MM.1S (cell line): ENCODE results near the gene NUDT22.

ENCODE experiments used
- DNase-seq: peaks from one replicate; pipeline ENCODE4 v3.0.0-alpha.2; 2015
- H2AFZ ChIP-seq: fragments of 300-600 bp; sonication (generic); 2 replicates; pipeline ENCODE4 v1.6.0; 2016; ENCODE audit warnings: antibody characterized with exemption, low read length
- H3F3A ChIP-seq: fragments of 300-600 bp; sonication (generic); 2 replicates; pipeline ENCODE4 v1.6.1; 2016; ENCODE audit warnings: mild to moderate bottlenecking, antibody characterized with exemption, low read length, moderate library complexity, mixed read lengths; ENCODE audit not compliant: insufficient read depth
- H3K27ac ChIP-seq: fragments of 300-600 bp; sonication (generic); 2 replicates; pipeline ENCODE4 v1.5.1; 2016; ENCODE audit warnings: mild to moderate bottlenecking, low read length
- H3K27me3 ChIP-seq: fragments of 300-600 bp; sonication (generic); replicated peaks from 2 replicates; pipeline ENCODE4 v1.6.0; 2016; ENCODE audit warnings: low read length; ENCODE audit not compliant: insufficient read depth
- H3K36me3 ChIP-seq: fragments of 300-600 bp; sonication (generic); replicated peaks from 2 replicates; pipeline ENCODE4 v1.6.1; 2016; ENCODE audit warnings: mild to moderate bottlenecking, low read length, mixed read lengths; ENCODE audit not compliant: insufficient read depth
- H3K4me1 ChIP-seq: fragments of 300-600 bp; sonication (generic); 2 replicates; pipeline ENCODE4 v1.6.1; 2016; ENCODE audit warnings: low read length, mixed read lengths
- H3K4me2 ChIP-seq: fragments of 300-600 bp; sonication (generic); 2 replicates; pipeline ENCODE4 v1.6.0; 2016; ENCODE audit warnings: low read depth, low read length
- H3K4me3 ChIP-seq: fragments of 300-600 bp; sonication (generic); 2 replicates; pipeline ENCODE4 v1.5.1; 2016; ENCODE audit warnings: low read length, mixed read lengths
- H3K79me2 ChIP-seq: fragments of 300-600 bp; sonication (generic); 2 replicates; pipeline ENCODE4 v1.6.1; 2016; ENCODE audit warnings: mixed run types, low read length, mixed read lengths
- H3K9ac ChIP-seq: fragments of 300-600 bp; sonication (generic); 2 replicates; pipeline ENCODE4 v1.6.1; 2016; ENCODE audit warnings: low read length, mixed read lengths
- H3K9me2 ChIP-seq: fragments of 300-600 bp; sonication (generic); replicated peaks from 2 replicates; pipeline ENCODE4 v1.6.1; 2016; ENCODE audit warnings: mild to moderate bottlenecking, low read length, mixed read lengths; ENCODE audit not compliant: insufficient read depth
- H3K9me3 ChIP-seq: fragments of 300-600 bp; sonication (generic); replicated peaks from 2 replicates; pipeline ENCODE4 v1.6.1; 2016; ENCODE audit warnings: mild to moderate bottlenecking, low read length, mixed read lengths; ENCODE audit not compliant: insufficient read depth
- H4K20me1 ChIP-seq: fragments of 300-600 bp; sonication (generic); 2 replicates; pipeline ENCODE4 v1.6.1; 2016; ENCODE audit warnings: mild to moderate bottlenecking, low read length, moderate library complexity, mixed read lengths; ENCODE audit not compliant: insufficient read depth
- EZH2 ChIP-seq: fragments of 300-600 bp; sonication (generic); optimal IDR thresholded peaks from 2 replicates; pipeline ENCODE3; 2017; ENCODE audit warnings: low read depth, mild to moderate bottlenecking, antibody characterized with exemption, low read length, mixed read lengths
- EZH2phosphoT487 ChIP-seq: fragments of 300-600 bp; sonication (generic); IDR thresholded peaks from 2 replicates; pipeline ENCODE4 v1.6.1; 2018; ENCODE audit warnings: antibody characterized with exemption, low read length
- TF ChIP-seq, protein P1 (sequence below): fragments of 300-600 bp; sonication (generic); IDR thresholded peaks from 2 replicates; pipeline ENCODE4 v1.5.1; 2016; ENCODE audit warnings: antibody characterized with exemption, low read length, mixed read lengths

The NUDT22 gene

DNA sequence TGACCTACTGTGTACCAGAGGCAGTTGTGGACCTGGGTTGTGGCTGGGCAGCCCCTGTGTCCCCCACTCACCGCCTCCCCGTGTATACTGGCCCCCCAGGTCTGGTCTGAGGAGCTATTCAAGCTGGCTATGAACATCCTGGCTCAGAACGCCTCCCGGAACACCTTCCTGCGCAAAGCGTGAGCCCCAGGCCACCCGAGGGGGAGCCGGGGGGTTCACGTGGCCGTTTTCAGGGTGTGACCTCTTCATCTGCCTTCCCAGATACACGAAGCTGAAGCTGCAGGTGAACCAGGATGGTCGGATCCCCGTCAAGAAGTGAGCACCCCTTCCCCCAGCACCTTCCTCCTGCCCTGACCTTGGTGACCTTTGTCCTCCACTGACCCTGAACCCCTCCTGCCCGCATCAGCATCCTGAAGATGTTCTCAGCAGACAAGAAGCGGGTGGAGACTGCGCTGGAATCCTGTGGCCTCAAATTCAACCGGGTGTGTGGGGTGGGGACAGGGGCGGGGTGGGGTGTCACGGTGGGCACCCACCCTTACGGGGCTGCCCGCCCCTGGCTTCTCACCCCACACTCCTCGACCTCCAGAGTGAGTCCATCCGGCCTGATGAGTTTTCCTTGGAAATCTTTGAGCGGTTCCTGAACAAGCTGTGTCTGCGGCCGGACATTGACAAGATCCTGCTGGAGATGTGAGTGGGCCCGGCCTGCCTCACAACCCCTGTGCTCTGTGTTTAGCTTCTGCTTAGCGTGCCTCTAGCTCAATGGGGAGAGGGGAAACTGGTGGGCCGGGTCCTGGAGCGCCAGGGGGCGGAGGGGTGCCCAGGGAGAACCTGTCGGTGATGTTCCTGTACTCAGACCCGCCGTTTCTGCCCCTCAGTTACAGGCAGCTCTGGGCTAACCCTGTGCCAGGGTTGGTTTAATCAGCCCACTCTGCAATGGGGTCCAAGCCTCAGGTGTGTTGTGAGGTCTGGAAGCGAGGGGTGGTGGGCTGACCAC is 29.4 kb downstream of the NUDT22 start:
- TF ChIP-seq, protein P1, sequence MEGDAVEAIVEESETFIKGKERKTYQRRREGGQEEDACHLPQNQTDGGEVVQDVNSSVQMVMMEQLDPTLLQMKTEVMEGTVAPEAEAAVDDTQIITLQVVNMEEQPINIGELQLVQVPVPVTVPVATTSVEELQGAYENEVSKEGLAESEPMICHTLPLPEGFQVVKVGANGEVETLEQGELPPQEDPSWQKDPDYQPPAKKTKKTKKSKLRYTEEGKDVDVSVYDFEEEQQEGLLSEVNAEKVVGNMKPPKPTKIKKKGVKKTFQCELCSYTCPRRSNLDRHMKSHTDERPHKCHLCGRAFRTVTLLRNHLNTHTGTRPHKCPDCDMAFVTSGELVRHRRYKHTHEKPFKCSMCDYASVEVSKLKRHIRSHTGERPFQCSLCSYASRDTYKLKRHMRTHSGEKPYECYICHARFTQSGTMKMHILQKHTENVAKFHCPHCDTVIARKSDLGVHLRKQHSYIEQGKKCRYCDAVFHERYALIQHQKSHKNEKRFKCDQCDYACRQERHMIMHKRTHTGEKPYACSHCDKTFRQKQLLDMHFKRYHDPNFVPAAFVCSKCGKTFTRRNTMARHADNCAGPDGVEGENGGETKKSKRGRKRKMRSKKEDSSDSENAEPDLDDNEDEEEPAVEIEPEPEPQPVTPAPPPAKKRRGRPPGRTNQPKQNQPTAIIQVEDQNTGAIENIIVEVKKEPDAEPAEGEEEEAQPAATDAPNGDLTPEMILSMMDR: no peak
- TF ChIP-seq EZH2: no peak
- TF ChIP-seq EZH2phosphoT487: no peak
- H3K4me2 ChIP-seq: no peak overlapping the region
- peaks cover 9% of the 10 kb centered on the region for H3K79me2 ChIP-seq
- no peak for DNase-seq
- no peak overlapping the region for H3K4me3 ChIP-seq
- no peaks in the 10 kb centered on the region; the same call in 1 of the 2 replicates for H3K4me1 ChIP-seq
- no peaks in the 10 kb centered on the region for H4K20me1 ChIP-seq
- no peaks in the 10 kb centered on the region for H3K9me3 ChIP-seq
- no peak overlapping the region for H2AFZ ChIP-seq
- H3K27ac ChIP-seq: no peak overlapping the region
- no peak overlapping the region for H3K9ac ChIP-seq
- no peaks in the 10 kb centered on the region for H3K9me2 ChIP-seq
- H3K27me3 ChIP-seq: peaks cover 2% of the 10 kb centered on the region; the same call in 1 of the 2 replicates
- no peaks in the 10 kb centered on the region for H3K36me3 ChIP-seq
- H3F3A ChIP-seq: no peaks in the 10 kb centered on the region

DNA sequence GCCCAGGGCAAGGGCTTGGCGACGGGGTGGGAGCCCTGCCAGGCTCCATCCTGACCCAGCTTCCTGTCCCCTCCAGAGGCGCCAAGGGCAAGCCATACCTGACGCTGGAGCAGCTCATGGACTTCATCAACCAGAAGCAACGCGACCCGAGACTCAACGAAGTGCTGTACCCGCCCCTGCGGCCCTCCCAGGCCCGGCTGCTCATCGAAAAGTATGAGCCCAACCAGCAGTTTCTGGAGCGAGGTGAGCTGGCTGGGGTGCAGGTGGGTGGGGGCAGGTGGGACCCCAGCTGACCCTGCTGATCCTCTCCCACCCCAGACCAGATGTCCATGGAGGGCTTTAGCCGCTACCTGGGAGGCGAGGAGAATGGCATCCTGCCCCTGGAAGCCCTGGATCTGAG is 30.2 kb downstream of the NUDT22 start:
- H3K27me3 ChIP-seq: no peaks in the 10 kb centered on the region
- H3K9me3 ChIP-seq: no peaks in the 10 kb centered on the region
- no peak overlapping the region for H2AFZ ChIP-seq
- H3K4me1 ChIP-seq: no peaks in the 10 kb centered on the region
- H3K79me2 ChIP-seq: peaks cover 9% of the 10 kb centered on the region
- no peaks in the 10 kb centered on the region for H3K36me3 ChIP-seq
- no peak overlapping the region for H3K4me2 ChIP-seq
- H3K9me2 ChIP-seq: no peaks in the 10 kb centered on the region
- H4K20me1 ChIP-seq: no peaks in the 10 kb centered on the region
- TF ChIP-seq, protein P1: no peak
- no peak for TF ChIP-seq EZH2phosphoT487
- no peak for TF ChIP-seq EZH2
- no peak overlapping the region for H3K9ac ChIP-seq
- no peaks in the 10 kb centered on the region for H3F3A ChIP-seq
- no peak overlapping the region for H3K27ac ChIP-seq
- H3K4me3 ChIP-seq: no peak overlapping the region
- no peak for DNase-seq

DNA sequence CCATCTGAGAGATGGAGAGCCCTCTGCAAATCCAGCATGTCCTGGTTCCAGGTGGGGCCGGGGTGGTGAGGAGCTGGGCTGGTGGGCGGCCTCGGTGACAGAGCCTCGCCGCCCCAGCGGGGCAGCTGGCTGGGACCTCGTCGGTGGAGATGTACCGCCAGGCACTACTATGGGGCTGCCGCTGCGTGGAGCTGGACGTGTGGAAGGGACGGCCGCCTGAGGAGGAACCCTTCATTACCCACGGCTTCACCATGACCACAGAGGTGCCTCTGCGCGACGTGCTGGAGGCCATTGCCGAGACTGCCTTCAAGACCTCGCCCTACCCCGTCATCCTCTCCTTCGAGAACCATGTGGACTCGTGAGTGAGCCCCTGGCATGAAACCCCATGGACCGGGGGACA is 32.3 kb downstream of the NUDT22 start:
- H3K9me3 ChIP-seq: no peaks in the 10 kb centered on the region
- no peak for DNase-seq
- no peak overlapping the region for H2AFZ ChIP-seq
- TF ChIP-seq, protein P1: no peak
- TF ChIP-seq EZH2: no peak
- TF ChIP-seq EZH2phosphoT487: no peak
- no peak overlapping the region for H3K9ac ChIP-seq
- no peaks in the 10 kb centered on the region for H3K79me2 ChIP-seq
- no peak overlapping the region for H3K4me3 ChIP-seq
- no peaks in the 10 kb centered on the region for H3K36me3 ChIP-seq
- no peaks in the 10 kb centered on the region for H3F3A ChIP-seq
- no peaks in the 10 kb centered on the region for H3K4me1 ChIP-seq
- no peak overlapping the region for H3K4me2 ChIP-seq
- no peaks in the 10 kb centered on the region for H4K20me1 ChIP-seq
- H3K27me3 ChIP-seq: no peaks in the 10 kb centered on the region
- no peak overlapping the region for H3K27ac ChIP-seq
- no peaks in the 10 kb centered on the region for H3K9me2 ChIP-seq
